Measurements from ENCODE around the gene MRPL32.

Gene MRPL32

DNA sequence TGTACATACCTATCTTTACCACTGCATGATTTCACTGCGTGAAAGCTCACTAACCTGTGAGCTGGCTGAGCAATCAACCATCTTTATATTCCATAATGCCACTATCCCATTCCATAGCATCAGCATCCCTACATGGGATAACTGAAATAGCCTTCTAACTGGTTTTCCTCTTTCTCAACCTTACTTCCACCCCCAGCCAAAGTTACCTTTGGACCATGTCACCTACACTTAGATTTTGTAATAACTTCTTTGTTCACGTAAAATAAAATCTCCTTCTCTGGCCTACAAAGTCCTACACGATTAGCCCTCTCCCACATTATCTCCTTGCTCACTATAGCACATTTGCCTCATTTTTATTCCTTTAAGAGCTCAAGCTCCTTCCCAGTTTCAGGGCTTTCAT is 2.7 kb upstream of the MRPL32 start:
- TF ChIP-seq SIN3A (IDR thresholded peaks at IDR 0.05; ENCODE audit: borderline replicate concordance, insufficient read depth, low read length) (no peak), FOXP2 (optimal IDR thresholded peaks at IDR 0.05; ENCODE audit: borderline replicate concordance, extremely low read depth, extremely low read length, insufficient read depth) (no peak), TAF1 (IDR thresholded peaks at IDR 0.05; ENCODE audit: borderline replicate concordance, insufficient read depth, low read length) (no peak)
- TF ChIP-seq, protein P1, sequence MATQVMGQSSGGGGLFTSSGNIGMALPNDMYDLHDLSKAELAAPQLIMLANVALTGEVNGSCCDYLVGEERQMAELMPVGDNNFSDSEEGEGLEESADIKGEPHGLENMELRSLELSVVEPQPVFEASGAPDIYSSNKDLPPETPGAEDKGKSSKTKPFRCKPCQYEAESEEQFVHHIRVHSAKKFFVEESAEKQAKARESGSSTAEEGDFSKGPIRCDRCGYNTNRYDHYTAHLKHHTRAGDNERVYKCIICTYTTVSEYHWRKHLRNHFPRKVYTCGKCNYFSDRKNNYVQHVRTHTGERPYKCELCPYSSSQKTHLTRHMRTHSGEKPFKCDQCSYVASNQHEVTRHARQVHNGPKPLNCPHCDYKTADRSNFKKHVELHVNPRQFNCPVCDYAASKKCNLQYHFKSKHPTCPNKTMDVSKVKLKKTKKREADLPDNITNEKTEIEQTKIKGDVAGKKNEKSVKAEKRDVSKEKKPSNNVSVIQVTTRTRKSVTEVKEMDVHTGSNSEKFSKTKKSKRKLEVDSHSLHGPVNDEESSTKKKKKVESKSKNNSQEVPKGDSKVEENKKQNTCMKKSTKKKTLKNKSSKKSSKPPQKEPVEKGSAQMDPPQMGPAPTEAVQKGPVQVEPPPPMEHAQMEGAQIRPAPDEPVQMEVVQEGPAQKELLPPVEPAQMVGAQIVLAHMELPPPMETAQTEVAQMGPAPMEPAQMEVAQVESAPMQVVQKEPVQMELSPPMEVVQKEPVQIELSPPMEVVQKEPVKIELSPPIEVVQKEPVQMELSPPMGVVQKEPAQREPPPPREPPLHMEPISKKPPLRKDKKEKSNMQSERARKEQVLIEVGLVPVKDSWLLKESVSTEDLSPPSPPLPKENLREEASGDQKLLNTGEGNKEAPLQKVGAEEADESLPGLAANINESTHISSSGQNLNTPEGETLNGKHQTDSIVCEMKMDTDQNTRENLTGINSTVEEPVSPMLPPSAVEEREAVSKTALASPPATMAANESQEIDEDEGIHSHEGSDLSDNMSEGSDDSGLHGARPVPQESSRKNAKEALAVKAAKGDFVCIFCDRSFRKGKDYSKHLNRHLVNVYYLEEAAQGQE (IDR thresholded peaks at IDR 0.05; ENCODE audit: insufficient read depth in 1 of 2, low read depth in 2 of 2, low read length in 2 of 2) = no peak

DNA sequence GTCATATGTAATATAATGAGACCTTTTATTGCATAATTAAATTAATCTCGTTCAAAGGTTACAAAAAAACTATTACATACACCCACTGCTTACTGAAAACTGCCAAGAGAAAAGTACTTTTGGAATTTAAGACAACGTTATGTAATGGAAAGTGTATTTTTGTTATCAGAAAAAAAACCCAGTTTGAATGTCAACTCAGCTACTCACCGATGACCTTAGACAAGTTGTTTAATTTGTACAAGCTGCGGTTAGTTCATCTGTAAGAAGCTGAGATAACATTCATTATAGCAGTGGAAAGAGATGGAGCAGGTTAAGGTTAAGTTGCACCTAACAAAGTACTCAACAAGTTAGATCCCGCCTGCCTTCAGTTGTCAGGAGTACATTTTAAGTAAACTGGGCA is 1.3 kb upstream of the MRPL32 start:
- no peak for TF ChIP-seq SIN3A (IDR thresholded peaks at IDR 0.05; ENCODE audit: borderline replicate concordance, insufficient read depth, low read length)
- no peak for TF ChIP-seq FOXP2 (optimal IDR thresholded peaks at IDR 0.05; ENCODE audit: borderline replicate concordance, extremely low read depth, extremely low read length, insufficient read depth)
- no peak for TF ChIP-seq POLR2AphosphoS5 (IDR thresholded peaks at IDR 0.05; ENCODE audit: low read depth, low read length)
- TF ChIP-seq, protein P1 (IDR thresholded peaks at IDR 0.05; ENCODE audit: insufficient read depth in 1 of 2, low read depth in 2 of 2, low read length in 2 of 2) = no peak
- TF ChIP-seq TAF1 (IDR thresholded peaks at IDR 0.05; ENCODE audit: borderline replicate concordance, insufficient read depth, low read length) = no peak

DNA sequence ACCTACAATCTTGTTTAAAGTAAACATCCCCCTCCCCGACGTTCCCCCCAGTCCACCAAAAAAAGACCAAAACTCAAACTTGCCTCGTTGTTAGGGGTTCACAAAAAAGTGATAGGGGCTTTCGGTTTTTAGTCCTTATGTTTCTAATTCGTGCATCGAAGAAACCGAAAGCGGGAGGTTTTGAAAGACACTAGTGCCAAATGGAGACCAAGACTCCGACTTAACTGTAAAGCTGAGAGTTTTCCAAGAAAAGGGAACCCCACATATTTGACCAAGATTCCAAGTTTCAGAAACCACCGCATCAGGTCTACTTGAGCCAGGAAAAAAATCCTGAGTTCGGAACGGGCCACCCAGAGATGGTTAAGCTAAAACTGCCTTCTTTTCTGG is 736 bp upstream of the MRPL32 start:
- TF ChIP-seq FOXP2 (optimal IDR thresholded peaks at IDR 0.05; ENCODE audit: borderline replicate concordance, extremely low read depth, extremely low read length, insufficient read depth) (no peak), TAF1 (IDR thresholded peaks at IDR 0.05; ENCODE audit: borderline replicate concordance, insufficient read depth, low read length) (no peak), POLR2AphosphoS5 (IDR thresholded peaks at IDR 0.05; ENCODE audit: low read depth, low read length) (no peak), SIN3A (IDR thresholded peaks at IDR 0.05; ENCODE audit: borderline replicate concordance, insufficient read depth, low read length) (no peak)
- TF ChIP-seq, protein P1 (IDR thresholded peaks at IDR 0.05; ENCODE audit: insufficient read depth in 1 of 2, low read depth in 2 of 2, low read length in 2 of 2) = no peak

DNA sequence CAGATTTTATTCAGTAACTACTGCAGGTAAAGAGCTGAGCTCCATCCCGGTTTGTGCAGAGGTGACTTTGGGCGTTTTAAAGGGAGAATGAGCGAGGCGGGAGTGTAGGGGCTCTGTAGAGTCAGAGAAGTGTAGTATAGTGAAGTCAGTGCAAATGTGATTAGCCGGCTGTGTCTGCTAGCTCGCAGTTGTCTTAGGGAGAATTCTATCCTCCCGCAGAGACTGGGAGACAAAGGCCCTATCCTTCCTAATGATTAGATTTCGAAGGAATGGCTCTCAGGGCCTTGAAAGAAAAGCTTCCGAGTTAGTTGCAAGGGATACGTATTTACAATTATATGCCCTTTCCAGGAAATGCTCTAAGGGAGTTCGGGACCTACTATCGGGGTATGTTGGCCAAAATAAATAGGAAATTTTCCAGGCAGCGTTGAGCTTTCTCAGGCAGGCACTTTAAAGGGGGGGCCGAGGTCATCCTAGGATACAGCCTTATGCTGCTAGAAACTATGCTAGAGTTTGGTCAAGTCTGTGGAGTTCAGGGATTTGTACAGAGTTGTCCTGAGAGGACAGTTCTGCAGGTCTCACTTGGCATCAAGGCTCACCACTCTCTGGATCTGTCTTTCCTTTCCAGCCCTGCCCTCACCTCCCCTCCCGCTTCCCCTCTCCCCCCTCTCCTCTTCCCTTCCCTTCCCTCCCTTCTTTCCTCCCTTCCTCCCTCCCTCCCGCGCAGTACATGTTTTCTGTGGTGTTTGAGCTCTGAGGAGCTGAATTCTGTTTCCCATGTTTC is 825 bp downstream of the MRPL32 start:
- TF ChIP-seq, protein P1 (IDR thresholded peaks at IDR 0.05; ENCODE audit: insufficient read depth in 1 of 2, low read depth in 2 of 2, low read length in 2 of 2) = no peak
- TF ChIP-seq SIN3A (IDR thresholded peaks at IDR 0.05; ENCODE audit: borderline replicate concordance, insufficient read depth, low read length) = peak; percentile 54; the same call in 1 of the 2 replicates
- TF ChIP-seq POLR2AphosphoS5 (IDR thresholded peaks at IDR 0.05; ENCODE audit: low read depth, low read length) = 0 out of 2 replicates have a peak, but pooled peaks have one; percentile 39
